ENCODE measurements around the gene TMEM121.
"Not testable (repeated sequence)": the region's sequence is repeated elsewhere in the genome, so short reads cannot be mapped to it uniquely, and the experiment has no call there.

The TMEM121 gene

GRCh38 chr14:105571181-105571951 is 45.0 kb downstream of the TMEM121 start:
- not testable (repeated sequence) for DNase-seq

- DNase-seq, result not testable (repeated sequence)
Observed at GRCh38 chr14:105572063-105572462, 45.7 kb downstream of the TMEM121 start.

GRCh38 chr14:105573841-105574240 is 47.5 kb downstream of the TMEM121 start:
- DNase-seq, result not testable (repeated sequence)

GRCh38 chr14:105574411-105574810 is 48.0 kb downstream of the TMEM121 start:
- not testable (repeated sequence) for DNase-seq

GRCh38 chr14:105575016-105575700 is 48.8 kb downstream of the TMEM121 start:
- DNase-seq, result not testable (repeated sequence)

- DNase-seq, result no peak
Observed at GRCh38 chr14:105576525-105577088, 50.2 kb downstream of the TMEM121 start.

- DNase-seq, result no peak
Observed at GRCh38 chr14:105577314-105577861, 51.0 kb downstream of the TMEM121 start.

- DNase-seq, result no peak
Observed at GRCh38 chr14:105578070-105578469, 51.7 kb downstream of the TMEM121 start.

- DNase-seq, result not testable (repeated sequence)
Observed at GRCh38 chr14:105579221-105579620, 52.8 kb downstream of the TMEM121 start.
